ENCODE measurements around the gene MARK2. TPM values are rescaled to one million over a fixed set of nuclear protein-coding genes. Genes with fewer than 3 reads are reported as not detected.

The MARK2 gene
- polyA plus RNA-seq, 1 donor: 38.0 TPM

GRCh38 chr11:63920939-63921417 lies 82.1 kb downstream of the MARK2 start:
- peak; percentile 63 for DNase-seq

DNA sequence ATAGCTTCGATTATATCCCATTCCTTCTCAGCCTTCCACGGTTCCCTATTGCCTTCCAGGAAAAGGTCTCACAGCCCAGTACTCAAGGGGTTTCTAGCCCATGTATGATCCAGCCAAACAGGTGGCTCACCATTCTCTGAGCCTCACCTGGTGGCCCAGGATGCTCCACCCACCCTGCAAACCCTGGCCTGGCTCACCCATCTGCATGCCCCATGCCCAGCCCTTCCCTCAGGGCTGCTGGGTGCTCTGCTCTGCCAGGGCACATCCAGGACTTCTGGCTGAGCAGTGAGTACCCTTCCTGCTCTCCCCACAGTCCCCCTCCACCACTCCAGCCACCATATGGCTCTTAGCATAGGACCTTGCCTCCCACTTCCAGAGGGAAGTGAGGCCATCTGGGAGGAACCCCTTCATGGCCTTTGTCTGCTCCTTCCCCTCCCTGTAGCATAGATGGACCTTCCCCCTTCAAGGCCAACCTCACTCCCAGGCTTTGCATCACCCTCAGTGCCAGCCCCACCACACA lies 83.8 kb downstream of the MARK2 start:
- DNase-seq: no peak

DNA sequence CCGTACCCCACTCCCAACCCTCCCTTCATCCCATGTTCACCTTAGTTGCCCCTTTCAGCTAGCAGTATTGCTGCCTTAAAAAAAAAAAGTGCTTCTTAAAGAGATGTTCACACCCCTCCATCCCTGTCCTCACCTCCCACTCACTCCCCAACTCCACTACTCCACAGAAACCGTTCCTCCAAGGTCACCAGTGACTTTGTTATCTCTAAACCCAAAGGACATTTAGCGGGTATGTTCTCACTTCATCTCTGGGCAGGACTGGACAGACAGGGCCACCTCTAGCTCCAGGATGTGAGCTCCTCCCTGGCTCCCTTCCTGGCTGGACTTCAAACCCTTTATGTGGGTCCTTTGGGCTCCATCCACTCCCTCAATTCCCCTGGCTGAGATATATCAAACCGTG lies 84.4 kb downstream of the MARK2 start:
- no peak for DNase-seq

GRCh38 chr11:63929616-63930015 lies 90.7 kb downstream of the MARK2 start:
- no peak for DNase-seq

- no peak for DNase-seq
These were observed 92.1 kb downstream of the MARK2 start for GRCh38 chr11:63931045-63931444.

DNA sequence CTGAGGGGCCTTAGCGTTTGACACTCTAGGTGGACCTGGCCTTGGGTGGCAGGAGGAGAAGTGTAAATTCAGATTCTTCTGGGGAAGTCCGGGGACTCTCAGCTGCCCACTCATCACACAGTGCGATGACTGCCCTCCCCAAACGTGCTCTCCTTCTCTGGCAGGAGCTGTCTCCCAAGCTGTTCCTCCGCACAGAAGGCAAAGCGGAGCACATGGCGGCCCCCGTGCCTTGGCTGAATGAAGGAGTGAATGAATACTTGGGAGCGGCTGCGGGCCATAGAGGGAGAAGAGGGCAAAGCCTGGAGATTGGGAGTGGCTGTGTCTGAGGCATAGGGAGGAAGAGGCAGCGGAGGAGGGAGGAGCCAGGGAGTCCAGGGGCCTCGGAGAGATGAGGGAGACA lies 93.0 kb downstream of the MARK2 start:
- DNase-seq: no peak

- DNase-seq: no peak
These were observed 94.5 kb downstream of the MARK2 start for GRCh38 chr11:63933459-63933858.

GRCh38 chr11:63937713-63938478 lies 99.0 kb downstream of the MARK2 start:
- no peak for DNase-seq

GRCh38 chr11:63938479-63939396 lies 99.8 kb downstream of the MARK2 start, which contains the start of gene NAA40:
NAA40 (plus strand) TSS chr11:63939002; CDS start chr11:63939097, 95 bp downstream.
- DNase-seq: peak; percentile 94

DNA sequence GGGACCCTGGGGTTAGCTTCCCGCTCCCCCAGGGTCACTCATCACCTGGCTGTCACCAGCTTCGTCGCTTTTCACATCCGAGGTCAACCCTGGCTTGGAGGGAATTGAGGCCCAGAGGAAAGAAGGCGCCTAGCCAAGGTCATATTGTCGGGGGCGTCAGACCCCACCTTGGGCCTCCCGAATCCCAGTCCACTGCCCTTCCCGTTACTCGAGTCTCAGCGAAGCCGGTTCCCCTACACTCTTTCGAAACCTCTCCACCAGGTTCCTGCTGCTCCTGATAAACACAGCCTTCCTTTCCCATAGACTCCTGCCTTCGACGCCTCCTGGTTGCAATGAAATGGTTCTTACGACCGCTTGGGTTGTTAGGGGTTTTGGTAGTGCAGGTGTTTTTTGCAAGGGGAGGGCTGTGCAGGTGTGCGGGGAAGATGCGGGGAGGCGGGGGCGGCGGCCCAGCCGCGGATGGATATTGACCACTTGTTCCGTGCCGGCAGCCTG lies 100.5 kb downstream of the MARK2 start:
- DNase-seq: no peak

DNA sequence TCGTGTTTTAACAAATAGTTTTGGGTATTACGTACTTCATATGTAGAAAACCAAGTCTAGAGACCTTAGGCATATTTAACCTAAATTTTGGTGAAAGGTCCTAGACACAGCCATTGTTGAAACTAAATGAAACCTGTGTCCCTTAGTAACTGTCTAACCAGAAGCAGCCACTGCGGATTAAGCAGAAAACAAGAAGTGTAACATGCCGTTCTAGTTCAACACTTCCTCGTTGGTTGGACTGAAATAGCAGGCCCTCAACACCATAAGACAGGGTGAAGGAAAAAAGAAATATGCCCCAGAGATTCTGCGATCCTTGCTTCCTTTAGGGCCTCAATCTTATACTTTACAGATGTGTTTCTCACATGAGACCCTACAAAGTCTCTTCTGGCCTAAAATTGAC lies 101.9 kb downstream of the MARK2 start:
- no peak for DNase-seq

- no peak for DNase-seq
These were observed 103.0 kb downstream of the MARK2 start for GRCh38 chr11:63941901-63942300.

DNA sequence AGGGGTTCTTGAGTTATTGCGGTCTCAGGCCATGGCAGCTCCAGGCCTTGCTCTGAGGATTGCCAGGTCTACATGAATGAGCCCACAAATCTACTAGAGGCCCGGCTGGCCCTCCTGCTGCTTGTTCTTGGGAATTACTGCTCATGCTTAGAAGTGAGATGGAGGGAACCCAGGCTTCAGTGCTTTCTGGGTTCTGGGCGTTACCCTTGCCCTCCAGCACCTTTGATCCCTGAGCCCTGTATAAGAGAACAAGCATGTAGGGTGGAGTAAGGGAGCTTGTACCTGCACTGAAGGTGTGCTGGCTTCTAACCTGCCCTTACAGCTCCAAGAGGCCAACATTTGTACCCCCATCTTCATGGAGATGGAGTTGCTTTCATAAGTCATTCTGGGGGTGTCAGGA lies 103.9 kb downstream of the MARK2 start:
- no peak for DNase-seq

- no peak for DNase-seq
These were observed 106.1 kb downstream of the MARK2 start for GRCh38 chr11:63944987-63945386.

DNA sequence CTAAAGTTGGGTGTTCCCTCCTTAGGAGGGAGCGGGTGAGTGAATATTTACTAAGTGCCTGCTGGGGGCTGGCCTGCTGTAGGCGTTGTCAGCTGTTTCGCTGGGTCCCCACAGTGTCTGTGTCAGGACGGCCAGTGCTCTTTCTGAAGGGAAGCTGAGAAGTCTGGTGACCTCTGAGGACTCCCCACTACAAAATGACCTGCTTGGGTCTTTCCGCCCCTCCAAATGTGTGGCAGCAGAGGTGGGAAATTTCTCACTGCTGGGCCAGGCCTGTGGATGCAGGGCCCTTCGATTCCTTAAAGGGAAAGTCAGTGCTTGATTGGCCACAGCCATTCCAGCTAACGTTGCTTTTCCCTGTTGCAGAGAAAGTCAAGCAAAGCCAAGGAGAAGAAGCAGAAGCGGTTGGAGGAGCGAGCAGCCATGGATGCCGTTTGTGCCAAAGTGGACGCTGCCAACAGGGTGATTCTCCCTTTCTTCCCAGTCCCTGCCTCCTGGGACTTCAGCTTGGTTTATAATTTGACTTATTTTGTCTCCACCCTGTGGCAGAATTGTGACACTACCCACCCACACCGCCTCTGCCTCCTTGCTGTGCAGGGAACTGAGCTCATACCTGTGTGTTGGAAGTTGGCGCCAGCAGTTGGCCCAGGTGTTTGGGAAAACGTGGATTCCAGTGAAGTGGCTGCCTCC lies 106.7 kb downstream of the MARK2 start:
- DNase-seq: peak; percentile 72

GRCh38 chr11:63951779-63952536 lies 113.0 kb downstream of the MARK2 start:
- DNase-seq: no peak

- DNase-seq: no peak
These were observed 113.7 kb downstream of the MARK2 start for GRCh38 chr11:63952570-63952969.

GRCh38 chr11:63958008-63958407 lies 119.1 kb downstream of the MARK2 start:
- no peak for DNase-seq
